NCI-H2196 treated with DMSO at 0.1 percent for 48 hours (cell line): ENCODE results near the gene KCNJ9.

Experiments
- DNase-seq: peaks from one replicate; lab custom pipeline; 2025; ENCODE audit not compliant: unreplicated experiment; lab: John Stamatoyannopoulos, UW

KCNJ9 gene

DNA sequence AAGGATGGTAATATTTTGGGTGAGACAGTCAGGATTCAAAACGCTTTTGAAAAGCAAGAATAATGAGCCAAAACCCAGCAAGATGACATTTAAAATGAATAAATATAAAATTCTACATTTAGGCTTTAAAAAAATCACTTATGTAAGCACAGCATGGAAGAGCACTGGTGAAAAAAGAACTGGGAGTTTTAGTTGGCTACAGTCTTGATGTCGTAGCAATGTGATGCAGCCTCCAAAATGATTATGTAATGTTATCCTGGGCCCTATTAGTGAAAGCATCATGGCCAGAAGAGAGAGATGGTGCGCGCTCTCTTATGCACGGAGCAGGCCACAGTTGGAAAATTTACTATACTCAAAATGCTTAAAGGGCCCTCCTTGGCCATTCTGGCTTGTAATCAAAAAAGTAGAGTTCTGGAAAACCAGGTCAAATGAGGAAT is 5.1 kb downstream of the KCNJ9 start:
- no peak for DNase-seq

DNA sequence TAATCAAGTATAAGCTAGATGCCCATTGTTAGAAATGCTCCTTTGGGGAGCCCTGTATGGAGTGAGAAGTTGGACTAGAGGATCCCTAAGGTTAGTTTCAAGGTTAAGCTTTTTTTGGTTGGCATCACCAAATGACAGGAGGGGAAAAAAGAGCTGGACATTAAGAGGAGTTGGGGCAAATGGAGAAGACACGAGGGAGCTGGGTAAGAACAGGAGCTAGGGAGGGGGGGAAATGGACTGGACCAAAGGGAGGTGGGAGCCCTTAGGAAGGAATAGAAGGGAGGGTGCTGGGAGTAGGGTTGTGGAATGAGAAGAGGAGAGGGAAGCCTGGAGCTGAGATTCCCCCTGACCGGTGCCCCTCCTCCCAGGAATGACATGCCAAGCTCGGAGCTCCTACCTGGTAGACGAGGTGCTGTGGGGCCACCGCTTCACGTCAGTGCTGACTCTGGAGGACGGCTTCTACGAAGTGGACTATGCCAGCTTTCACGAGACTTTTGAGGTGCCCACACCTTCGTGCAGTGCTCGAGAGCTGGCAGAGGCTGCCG is 5.9 kb downstream of the KCNJ9 start:
- no peak for DNase-seq

DNA sequence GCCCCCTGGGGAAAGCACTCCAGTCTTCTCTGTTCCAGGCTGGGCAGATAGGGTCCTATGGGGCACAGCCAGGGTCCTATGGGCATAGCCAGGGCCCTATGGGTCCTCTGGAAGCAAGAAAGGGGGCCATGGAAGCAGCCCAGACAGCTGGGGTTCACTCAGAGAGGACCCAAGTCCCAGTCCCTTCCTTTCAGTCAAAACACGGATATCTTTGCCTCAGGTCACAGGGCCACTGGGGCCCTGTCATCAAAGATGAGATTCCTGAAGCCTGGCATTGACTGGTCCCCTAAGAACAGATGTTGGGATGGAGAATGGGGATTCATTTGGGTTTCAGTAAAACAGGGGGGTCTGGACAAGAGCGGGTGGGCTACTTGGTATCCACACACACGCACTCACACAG is 8.5 kb downstream of the KCNJ9 start:
- no peak for DNase-seq

DNA sequence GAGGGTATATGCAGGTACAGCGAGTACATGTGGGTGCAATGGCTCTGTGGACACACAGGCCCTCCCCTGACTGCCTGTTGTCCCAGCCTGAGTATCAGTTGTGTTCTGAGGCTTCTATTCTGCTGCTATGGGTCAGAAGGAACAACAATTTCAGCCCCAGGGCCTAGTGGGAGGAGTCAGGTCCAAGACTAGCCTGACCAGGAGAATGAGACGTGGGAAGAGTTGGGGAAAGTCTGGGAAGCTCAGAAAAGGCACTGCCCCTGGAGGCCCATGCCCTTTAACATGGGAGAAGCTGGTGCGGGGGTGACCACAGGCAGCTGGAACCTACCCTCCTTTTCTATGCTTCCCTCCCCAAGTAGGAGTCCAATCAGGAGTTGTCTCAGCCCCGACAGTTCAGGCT is 9.4 kb downstream of the KCNJ9 start:
- no peak for DNase-seq

DNA sequence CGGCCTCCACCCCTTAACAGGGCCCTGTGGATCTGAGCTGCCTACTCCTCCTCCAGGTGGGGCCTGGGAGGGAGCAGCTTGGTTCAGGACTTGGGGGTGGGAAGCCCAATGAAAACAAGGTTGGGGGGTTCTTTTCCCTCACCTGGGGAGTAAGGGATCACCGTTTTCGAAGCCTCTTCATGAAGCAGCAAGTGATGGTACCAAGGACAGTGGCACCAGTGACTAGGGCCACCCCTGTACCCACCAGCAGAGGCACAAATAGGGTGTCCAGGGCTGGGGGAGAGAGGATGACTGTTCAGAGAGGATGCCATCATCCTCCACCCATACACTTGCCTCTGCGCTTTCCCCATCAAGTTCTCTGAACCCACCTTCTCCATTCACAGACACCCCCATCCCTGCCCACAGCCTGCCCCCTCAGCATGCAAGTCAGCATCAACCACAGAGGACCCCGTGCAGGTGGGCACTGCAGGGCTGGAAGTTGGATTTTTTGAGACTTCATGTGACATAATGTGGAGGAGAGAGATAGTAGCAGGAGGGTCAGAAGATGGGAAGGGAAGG is 10.4 kb downstream of the KCNJ9 start:
- no peak for DNase-seq

DNA sequence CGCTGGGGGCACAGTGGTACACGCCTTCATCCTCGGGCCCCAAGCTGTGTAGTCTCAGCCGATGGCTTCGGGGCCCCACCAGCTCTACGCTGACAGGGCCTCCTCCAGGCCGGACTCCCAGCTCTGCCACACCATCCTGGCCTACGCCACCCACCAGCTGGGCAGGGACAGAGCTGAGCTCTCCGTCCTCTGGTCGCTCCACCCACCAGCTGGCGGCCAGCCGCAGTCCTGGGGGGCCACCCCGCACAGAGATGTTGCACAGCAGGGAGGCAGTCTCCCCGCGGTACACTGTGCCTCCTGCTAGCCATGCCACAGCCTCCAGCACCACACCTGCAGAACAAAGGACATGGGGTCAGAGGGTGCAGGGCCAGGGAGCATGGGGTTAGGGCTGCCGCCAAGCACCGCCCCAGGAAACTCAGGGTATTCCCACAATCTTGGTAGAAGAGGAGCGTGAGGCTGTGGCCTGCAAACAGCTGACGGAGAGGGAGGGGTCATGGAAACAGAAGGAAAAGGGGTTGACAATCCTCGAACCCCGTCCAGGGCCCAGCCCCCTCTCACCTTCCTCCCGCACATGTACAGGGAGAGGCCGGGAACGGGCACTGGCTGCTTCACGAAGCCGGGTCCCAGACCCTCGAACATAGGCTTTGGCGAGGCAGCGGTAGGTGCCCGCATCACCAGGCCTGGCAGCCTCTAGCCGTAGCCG is 11.2 kb downstream of the KCNJ9 start:
- DNase-seq: no peak

DNA sequence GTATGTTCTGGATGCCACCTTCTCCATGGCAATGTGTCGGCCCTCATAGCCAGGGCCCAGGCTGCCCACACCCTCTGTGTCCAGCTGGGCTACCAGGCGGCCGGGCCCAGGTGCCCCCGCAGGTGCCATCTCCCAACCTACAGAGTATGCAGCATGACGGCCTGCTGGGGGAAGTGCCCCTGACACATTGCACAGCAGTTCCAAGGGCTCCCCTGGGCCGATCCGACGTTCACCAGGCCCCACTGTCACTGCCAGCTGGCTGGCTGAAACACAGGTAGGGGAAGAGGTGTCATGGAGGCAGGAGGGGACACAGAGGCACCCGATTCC is 11.7 kb downstream of the KCNJ9 start:
- DNase-seq: no peak

DNA sequence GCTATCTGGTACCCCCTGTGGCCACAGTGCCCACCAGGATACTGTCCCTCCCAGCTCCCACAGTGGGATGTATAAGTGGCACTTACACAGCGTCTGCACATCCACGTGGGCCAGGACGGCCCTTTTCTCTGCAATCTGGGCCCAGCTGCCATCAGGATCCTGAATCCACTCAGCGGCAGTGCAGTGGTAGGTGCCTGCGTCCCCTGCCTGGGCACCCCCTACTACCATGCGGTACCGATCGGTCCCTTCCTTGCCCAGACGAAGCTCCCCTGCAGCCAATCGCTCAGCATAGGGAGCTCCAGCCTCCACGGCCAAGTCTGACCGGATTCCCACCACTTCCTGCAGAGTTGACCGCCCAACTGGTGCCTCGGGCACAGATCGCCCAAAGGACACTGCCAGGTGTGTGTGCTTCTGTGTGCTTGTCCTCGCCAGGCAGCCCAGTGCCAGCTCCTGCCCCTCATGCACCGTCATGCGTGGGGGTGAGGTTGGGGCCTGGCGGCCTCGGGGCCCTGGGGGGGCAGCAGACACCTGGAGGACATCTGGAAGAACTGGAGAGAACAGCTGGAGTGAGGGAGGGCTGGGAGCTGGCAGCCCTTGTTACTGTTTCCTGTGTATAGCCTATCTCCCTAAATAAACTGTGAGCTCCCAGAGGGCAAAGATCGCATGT is 12.4 kb downstream of the KCNJ9 start:
- DNase-seq: no peak

DNA sequence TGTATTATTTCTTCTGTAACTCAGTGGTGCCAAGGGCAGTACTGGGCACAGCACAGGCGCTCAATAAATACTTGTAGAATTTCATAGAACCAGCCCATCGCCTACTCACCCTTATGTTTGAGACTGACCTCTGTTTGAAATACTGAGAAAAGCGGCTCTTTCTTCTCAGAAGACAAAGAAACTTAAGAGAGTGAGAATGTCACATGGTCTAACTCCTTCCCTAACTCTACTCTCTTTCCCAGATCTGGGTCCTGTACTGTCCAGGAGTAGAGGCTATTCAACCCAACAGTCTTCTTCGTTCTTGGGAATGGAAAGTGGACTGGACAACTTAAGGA is 12.9 kb downstream of the KCNJ9 start:
- DNase-seq: no peak

DNA sequence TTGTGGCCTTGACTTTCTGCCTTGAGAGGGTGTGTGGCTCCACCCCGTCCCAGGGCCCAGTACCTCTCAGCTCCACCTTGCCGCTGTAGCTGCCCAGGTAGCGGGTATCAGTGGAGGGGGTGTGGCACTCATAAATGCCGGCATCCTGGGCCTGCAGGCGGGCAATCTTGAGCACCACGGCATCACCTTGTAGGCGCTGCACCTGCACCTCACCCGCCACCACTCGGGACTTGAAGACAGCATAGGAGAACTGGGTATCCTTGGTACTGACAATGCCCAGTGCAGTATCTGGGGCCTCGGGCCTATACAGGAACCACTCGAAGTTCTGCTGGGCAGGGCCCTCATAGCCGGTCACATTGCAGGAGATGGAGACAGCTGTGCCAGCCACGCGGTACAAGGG is 13.5 kb downstream of the KCNJ9 start:
- DNase-seq: no peak

DNA sequence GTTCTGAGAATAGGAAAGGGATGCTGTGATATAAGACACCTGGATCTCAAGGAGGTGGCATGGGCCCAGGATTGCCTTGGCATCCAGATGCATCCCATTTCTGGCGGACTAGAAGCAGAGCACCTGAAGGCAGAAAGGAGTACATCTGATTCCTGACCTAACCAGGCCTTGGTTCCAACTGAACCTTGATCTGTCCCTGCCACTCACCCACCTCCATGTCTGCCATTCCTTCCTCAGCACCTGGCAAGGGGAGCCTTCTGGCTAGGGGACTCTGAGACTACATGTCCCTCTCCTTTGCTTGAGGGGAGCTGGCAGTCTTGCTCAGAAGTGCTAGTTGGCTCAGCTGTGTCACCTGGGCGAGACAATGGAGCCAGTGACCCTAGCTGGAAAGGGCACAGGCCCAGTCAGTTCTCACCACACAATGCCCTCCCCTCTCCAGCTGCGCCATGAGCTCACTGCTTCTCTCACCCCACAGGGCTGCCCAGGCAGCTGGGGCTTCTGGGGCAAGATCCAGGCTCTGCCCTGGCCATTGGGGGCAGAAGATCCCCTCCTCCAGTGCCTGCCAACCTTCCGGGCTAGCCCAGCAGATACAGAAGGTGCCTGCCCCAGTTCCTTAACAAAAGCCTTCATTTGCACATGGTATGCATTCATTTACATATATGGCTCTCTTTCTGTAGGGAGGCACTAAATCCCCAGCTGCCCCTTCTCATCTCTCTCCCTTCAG is 14.2 kb downstream of the KCNJ9 start:
- no peak for DNase-seq

DNA sequence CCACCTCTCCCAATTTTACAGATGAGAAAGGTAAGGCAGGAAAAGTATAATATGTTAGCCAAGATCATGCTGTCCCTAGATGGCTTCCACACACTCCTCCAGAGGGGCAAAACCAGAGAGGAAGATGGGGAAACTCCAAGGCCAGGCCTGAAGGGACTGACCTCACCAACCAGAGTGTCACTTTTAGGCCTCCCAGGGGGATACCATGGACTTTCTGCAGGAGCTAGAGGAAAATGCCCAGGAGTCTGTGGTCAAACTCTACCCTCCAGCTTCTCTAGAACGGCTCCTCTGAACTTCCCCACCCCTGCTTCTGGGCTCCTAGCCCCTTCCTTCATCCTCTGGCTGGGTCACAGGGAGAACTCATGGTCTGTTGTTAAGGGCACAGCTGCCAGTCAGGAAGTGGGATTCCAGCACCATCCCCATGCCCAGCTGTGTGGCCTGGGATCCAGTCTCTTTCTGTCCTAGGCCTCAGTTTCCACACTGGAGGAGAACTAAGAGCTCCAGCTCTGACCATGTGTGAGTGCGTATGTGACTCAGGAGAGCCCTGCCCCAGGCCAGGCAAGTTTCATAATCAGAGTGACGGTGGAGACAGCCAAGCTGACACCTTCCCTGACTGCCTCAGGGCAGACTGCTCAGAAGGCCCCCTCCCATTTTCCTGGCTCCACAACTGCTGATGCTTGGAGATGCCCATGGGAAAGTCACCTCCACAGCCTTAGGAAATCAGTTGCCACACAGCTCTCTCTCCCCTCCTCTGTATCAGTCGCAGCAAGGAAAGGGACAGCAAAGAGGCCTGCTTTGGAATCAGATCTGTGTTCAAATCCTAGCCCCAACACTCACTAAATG is 15.2 kb downstream of the KCNJ9 start:
- no peak for DNase-seq

DNA sequence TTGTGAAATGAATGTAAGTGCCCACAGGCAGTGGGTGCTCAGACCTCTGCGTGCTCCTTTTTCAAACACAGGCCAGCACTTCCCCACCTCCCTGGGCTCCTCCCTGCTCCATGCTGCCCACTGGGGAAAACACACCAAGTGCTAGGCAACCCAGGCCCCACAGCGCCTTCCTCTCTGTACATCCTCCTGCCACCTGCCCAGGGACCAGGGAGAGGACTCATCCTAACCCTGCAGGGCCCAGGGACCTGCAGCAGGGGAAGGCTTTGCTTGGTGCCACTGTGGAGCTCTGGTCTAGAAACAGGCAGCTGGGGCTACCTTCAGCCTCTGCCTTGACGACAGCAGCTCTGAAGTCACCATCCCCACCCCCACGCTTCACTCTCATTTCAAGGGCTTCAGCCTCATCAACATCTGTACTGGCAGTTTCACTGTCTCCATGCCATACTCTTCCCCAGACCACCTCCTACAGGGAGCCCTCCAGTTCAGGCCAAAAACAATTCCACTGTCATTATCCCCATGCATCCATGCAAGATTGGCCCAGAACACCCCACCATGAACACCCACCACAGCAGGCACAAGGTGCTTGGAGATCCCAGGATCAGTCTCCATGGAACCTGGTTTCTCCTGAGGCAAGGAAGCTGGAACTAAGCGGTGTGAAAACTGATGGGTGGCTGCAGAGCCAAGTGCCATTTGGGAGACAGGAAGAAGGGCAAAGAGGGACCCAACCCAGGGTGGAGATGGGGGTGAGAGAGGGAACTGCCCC is 16.0 kb downstream of the KCNJ9 start:
- DNase-seq: no peak

DNA sequence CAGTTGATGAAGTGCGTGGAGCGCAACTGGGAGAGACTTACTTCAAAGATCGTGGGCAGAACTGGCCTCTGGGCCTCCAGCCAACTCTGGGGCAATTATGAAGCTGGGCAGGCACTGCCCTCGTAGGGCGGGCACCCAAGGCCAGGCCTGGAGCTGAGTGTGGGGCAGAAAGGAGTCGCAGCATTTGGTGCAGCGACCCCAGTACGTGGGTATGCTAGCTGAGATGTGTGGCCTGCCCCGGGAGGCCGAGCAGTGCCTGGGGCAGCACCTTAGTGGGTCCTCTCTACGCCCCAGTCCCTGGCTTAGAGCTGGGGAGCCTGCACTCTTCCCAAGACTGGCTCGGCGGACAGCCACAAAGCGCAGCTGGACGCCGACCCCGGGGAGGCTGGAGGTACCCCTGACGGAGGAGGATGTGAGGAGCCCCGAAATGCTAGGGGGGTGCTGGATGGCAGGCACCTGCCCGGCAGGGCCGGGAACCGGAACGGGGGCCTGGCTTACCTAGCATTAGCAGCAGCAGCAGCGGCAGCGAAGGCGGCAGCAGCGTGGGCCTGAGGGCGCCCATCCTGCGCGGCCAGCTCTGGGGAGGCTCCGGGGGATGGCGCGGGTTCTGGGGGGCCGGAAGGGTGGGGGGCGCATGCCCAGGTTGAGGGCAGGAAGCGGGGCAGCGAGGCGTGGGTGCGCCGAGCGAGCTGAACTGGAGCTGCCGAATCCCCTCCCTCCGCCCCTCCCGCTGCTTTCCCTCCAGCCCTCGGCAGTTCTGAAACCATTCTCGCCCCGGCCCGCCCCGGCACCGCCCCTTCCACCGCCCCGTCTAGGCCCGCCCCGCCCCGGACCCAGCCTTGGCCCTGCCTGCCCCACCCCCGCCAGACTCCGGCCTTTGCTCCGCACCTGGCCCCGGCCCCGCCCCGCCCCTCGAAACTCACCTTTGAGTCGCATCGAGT is 16.8 kb downstream of the KCNJ9 start, which contains the start of gene IGSF8:
Gene IGSF8 (minus strand): TSS at position 709 of the 941 bp plus-strand sequence. CDS start 147 bp downstream, at position 562.
- DNase-seq: peak; percentile 83

DNA sequence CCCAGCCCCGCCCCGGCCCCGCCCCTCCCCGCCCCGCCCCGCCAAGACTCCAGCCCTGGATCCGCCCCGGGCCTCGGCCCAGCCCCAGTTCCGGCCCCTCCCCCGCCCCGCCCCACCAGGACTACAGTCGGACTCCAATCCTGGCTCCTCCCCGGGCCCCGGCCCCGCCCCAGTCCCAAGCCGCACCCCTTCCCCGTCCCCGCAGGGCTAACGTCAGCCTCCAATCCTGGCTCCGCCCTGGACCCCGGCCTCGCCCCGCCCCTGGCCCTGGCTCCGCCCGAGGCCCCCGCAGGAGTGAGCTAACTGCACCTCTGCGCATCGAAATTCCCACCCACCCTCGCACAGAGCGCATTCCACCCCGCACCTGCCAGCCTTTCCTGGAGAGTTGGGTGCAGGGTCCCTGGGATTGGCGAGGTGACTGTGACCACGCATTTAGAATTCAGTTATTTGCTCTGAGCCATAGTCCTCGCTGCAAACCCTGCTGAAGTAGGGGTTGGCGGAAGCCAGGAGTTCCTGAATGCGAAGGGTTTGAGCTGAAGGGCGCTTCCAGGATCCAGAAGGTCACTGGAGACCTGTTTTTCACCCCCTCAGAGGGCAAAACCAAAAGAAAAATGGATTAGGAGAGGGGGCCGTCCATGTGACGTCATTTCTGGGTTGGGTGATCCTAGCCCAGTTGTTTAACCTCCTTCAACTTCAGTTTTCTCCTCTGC is 17.7 kb downstream of the KCNJ9 start:
- peak; percentile 83 for DNase-seq

DNA sequence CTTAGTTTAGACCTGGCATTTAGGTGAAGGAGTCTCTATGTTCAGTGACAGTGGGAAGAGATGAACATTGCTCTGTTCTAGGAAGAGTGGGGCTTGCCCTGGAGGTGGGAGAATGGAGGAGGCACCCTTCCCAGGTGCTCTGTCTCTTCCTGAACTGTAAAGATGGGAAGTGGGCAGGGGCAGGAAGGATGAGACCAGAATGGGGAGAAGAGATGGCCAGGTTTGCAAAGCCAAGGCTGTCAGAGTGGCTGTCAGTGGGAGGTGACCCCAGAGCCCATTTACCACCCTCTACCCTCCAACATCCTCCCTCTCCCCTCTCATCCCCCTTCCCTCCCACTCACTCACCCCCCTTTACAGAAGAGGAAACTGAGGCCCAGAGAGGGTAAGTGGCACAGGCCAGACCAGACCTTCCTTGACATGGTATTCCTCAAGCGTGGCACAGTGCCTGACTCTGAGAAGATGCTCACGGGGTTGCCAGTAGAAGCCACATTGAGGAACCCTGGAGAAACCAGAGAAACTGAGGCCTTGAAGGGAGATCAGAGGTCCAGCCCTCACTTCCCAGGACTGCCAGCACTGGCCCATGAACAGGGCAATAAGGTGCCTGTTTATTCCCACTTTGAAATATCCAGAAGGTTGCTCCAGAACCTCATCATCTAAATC is 18.5 kb downstream of the KCNJ9 start:
- DNase-seq: no peak

DNA sequence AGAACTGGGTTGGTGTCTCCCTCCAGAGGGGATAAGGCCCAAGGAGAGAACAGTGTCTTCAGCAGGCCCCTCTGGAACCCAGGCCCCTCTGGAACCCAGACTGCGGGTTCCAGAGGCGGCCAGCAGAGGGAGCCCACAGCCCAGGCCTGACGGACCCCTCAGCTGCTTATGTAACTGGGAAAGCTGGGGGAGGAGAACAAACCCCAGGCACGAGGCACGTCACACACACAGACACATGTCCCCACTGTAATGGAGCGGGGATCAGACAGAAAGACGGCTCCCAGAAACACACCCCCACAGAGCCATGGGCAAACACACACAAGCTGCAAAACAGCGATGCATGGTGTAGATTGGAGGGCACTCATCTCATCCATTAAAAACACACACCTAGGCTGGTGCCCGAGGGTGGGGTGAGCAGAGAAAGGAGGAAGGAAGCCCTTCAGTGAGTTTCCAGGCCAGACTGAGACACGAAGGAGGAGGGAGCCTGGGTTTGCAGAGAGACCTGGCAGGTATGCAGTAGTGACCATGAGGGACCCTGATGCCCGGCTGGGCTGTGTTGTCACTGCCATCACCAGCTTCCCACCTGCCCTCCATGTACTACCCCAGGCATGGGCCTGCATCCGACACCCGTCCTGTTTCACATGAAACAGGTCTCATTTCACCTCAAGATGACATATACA is 19.8 kb downstream of the KCNJ9 start:
- DNase-seq: peak; percentile 64
